ENCODE results near the gene NUP133. TPM values are rescaled to one million over a fixed set of nuclear protein-coding genes. Genes with fewer than 3 reads are reported as not detected.

NUP133 gene
- total and polyA plus RNA-seq, 10 of the 15 experiments (the other 5 are each of a cell fraction or from before 2014, with no cell fraction given), result 10.9 to 45.4 (median 29.2) TPM

DNA sequence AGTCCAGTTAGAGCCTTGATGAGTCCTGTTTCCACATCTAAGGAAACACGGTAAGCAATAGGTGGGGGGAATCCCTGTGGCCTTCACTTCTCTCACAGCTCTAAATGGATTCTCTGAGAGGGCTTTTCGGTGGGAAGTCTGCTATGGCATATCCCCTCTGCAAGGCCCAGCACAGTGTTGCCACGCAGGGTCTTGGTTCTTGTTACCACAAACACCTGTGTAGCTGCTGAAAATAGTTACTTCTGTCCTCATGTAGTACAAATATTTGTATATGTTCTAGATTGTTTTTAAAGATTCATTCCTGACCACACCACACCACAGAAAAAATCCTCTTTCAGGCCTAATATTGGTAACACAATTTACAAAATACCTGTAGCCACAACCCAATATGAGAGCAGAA, 79.9 kb downstream of the NUP133 start:
- Histone ChIP-seq H3K4me1 (ENCODE audit: control insufficient read depth, insufficient read depth, low read length) (no peaks in the 10 kb centered on the region), H3K27ac (ENCODE audit: control insufficient read depth, insufficient read depth) (no peak overlapping the region), H3K27me3 (replicated peaks in 1 of 2; ENCODE audit: control insufficient read depth in 2 of 2, insufficient read depth in 2 of 2, low read length in 1 of 2) (peaks cover 3 to 14% of the 10 kb centered on the region in 2 experiments), H3K9ac (ENCODE audit: control insufficient read depth, insufficient read depth, low read length) (no peak overlapping the region), H3K79me2 (ENCODE audit: control insufficient read depth, insufficient read depth, low read length) (no peaks in the 10 kb centered on the region), H3K36me3 (ENCODE audit: control insufficient read depth in 2 of 2, insufficient read depth in 2 of 2, low read length in 1 of 2) (no peaks in the 10 kb centered on the region), H3K9me3 (replicated peaks; ENCODE audit: control insufficient read depth, insufficient read depth, low read length) (peaks cover 8% of the 10 kb centered on the region; the same call in 1 of the 3 replicates), H3K4me2 (ENCODE audit: control insufficient read depth, insufficient read depth) (no peak overlapping the region), H2AFZ (ENCODE audit: control insufficient read depth, low read depth, low read length) (no peak overlapping the region), H4K20me1 (ENCODE audit: control insufficient read depth, insufficient read depth) (no peaks in the 10 kb centered on the region), H3K4me3 (no peak overlapping the region)
- ChIA-PET POLR2A (no interaction called here), SMC1A (ENCODE audit: uncharacterized antibody, unreplicated experiment) (no interaction called here), RAD21 (ENCODE audit: unreplicated experiment) (no interaction called here), CTCF (no interaction called here)
- no peak for DNase-seq (ENCODE audit: low read depth, low spot score)
- no peak for TF ChIP-seq NFXL1 (IDR thresholded peaks at IDR 0.05; ENCODE audit: borderline replicate concordance)
- in situ Hi-C loops (cut with MboI), result no loop called here
- ATAC-seq, result no peak
- FAIRE-seq, result no peak
- intact Hi-C loops (cut with micrococcal nuclease; ENCODE audit: unreplicated experiment), result no loop called here
- no TSS peak for BruUV-seq (replicated peaks)
- WGBS (ENCODE audit: insufficient coverage, insufficient replicate concordance, low lambda C conversion rate, missing lambda C conversion rate), result 65% methylated on average over 3 of the region's 3 CpGs

DNA sequence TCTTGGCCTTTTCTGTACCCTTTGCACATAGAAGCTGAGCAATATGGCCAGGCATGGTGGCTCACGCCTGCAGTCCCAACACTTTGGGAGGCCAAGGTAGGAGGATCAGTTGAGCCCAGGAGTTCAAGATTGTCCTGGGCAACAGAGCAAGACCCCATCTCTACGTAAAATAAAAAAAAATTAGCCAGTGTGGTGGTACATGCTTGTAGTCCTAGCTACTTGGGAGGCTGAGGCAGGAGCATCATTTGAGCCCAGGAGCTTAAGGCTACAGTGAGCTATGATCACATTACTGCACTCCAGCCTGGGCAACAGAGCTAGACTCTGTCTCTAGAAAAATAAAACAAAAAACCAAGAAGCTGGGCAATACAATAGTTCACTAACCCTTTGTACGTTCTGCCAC, 80.6 kb downstream of the NUP133 start:
- Histone ChIP-seq H3K9me3 (replicated peaks; ENCODE audit: control insufficient read depth, insufficient read depth, low read length) (peaks cover 6% of the 10 kb centered on the region; the same call in 1 of the 3 replicates), H3K4me3 (no peak overlapping the region), H3K36me3 (ENCODE audit: control insufficient read depth in 2 of 2, insufficient read depth in 2 of 2, low read length in 1 of 2) (no peaks in the 10 kb centered on the region), H3K79me2 (ENCODE audit: control insufficient read depth, insufficient read depth, low read length) (no peaks in the 10 kb centered on the region), H3K27ac (ENCODE audit: control insufficient read depth, insufficient read depth) (no peak overlapping the region), H3K4me2 (ENCODE audit: control insufficient read depth, insufficient read depth) (no peak overlapping the region), H2AFZ (ENCODE audit: control insufficient read depth, low read depth, low read length) (no peak overlapping the region), H3K27me3 (replicated peaks in 1 of 2; ENCODE audit: control insufficient read depth in 2 of 2, insufficient read depth in 2 of 2, low read length in 1 of 2) (peaks cover 3 to 13% of the 10 kb centered on the region in 2 experiments), H3K9ac (ENCODE audit: control insufficient read depth, insufficient read depth, low read length) (no peak overlapping the region), H3K4me1 (ENCODE audit: control insufficient read depth, insufficient read depth, low read length) (no peaks in the 10 kb centered on the region), H4K20me1 (ENCODE audit: control insufficient read depth, insufficient read depth) (no peaks in the 10 kb centered on the region)
- in situ Hi-C loops (cut with MboI) (no loop called here), intact Hi-C loops (cut with micrococcal nuclease; ENCODE audit: unreplicated experiment) (no loop called here)
- DNase-seq (ENCODE audit: low read depth, low spot score) (no peak), ATAC-seq (no peak), FAIRE-seq (no peak)
- ChIA-PET RAD21 (ENCODE audit: unreplicated experiment) (interaction anchor here (0.6 kb wide), 1 partner anchor 16 kb away, joined by 5 read pairs; no protein-coding TSS in a partner anchor), CTCF (no interaction called here), SMC1A (ENCODE audit: uncharacterized antibody, unreplicated experiment) (no interaction called here), POLR2A (no interaction called here)
- BruUV-seq (replicated peaks), result no TSS peak
- 16% methylated on average over 3 of the region's 3 CpGs for WGBS (ENCODE audit: insufficient coverage, insufficient replicate concordance, low lambda C conversion rate, missing lambda C conversion rate)
- TF ChIP-seq, protein P1, sequence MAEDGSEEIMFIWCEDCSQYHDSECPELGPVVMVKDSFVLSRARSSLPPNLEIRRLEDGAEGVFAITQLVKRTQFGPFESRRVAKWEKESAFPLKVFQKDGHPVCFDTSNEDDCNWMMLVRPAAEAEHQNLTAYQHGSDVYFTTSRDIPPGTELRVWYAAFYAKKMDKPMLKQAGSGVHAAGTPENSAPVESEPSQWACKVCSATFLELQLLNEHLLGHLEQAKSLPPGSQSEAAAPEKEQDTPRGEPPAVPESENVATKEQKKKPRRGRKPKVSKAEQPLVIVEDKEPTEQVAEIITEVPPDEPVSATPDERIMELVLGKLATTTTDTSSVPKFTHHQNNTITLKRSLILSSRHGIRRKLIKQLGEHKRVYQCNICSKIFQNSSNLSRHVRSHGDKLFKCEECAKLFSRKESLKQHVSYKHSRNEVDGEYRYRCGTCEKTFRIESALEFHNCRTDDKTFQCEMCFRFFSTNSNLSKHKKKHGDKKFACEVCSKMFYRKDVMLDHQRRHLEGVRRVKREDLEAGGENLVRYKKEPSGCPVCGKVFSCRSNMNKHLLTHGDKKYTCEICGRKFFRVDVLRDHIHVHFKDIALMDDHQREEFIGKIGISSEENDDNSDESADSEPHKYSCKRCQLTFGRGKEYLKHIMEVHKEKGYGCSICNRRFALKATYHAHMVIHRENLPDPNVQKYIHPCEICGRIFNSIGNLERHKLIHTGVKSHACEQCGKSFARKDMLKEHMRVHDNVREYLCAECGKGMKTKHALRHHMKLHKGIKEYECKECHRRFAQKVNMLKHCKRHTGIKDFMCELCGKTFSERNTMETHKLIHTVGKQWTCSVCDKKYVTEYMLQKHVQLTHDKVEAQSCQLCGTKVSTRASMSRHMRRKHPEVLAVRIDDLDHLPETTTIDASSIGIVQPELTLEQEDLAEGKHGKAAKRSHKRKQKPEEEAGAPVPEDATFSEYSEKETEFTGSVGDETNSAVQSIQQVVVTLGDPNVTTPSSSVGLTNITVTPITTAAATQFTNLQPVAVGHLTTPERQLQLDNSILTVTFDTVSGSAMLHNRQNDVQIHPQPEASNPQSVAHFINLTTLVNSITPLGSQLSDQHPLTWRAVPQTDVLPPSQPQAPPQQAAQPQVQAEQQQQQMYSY (CRISPR knock-in tag; IDR thresholded peaks at IDR 0.05), result no peak
- TF ChIP-seq STAT3 (IDR thresholded peaks at IDR 0.05; ENCODE audit: low read depth, low read length) (no peak), ETV6 (conservative IDR thresholded peaks at IDR 0.05 in 1 of 2, IDR thresholded peaks at IDR 0.05 in 1 of 2; ENCODE audit: borderline replicate concordance in 1 of 2, low read depth in 1 of 2) (no peak), ZNF274 (IDR thresholded peaks at IDR 0.05; ENCODE audit: insufficient read depth, insufficient read length) (no peak), RAD21 (IDR thresholded peaks at IDR 0.05; ENCODE audit: insufficient read depth, low read depth, low read length) (no peak), SMAD5 (IDR thresholded peaks at IDR 0.05; ENCODE audit: low read depth) (no peak), BRCA1 (IDR thresholded peaks at IDR 0.05; ENCODE audit: low read depth, low read length) (no peak), RCOR1 (conservative IDR thresholded peaks at IDR 0.05; ENCODE audit: low read depth, low read length) (no peak), SMC3 (IDR thresholded peaks at IDR 0.05; ENCODE audit: borderline replicate concordance, low read length) (no peak)
- TF ChIP-seq, protein P2, sequence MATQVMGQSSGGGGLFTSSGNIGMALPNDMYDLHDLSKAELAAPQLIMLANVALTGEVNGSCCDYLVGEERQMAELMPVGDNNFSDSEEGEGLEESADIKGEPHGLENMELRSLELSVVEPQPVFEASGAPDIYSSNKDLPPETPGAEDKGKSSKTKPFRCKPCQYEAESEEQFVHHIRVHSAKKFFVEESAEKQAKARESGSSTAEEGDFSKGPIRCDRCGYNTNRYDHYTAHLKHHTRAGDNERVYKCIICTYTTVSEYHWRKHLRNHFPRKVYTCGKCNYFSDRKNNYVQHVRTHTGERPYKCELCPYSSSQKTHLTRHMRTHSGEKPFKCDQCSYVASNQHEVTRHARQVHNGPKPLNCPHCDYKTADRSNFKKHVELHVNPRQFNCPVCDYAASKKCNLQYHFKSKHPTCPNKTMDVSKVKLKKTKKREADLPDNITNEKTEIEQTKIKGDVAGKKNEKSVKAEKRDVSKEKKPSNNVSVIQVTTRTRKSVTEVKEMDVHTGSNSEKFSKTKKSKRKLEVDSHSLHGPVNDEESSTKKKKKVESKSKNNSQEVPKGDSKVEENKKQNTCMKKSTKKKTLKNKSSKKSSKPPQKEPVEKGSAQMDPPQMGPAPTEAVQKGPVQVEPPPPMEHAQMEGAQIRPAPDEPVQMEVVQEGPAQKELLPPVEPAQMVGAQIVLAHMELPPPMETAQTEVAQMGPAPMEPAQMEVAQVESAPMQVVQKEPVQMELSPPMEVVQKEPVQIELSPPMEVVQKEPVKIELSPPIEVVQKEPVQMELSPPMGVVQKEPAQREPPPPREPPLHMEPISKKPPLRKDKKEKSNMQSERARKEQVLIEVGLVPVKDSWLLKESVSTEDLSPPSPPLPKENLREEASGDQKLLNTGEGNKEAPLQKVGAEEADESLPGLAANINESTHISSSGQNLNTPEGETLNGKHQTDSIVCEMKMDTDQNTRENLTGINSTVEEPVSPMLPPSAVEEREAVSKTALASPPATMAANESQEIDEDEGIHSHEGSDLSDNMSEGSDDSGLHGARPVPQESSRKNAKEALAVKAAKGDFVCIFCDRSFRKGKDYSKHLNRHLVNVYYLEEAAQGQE (IDR thresholded peaks at IDR 0.05; ENCODE audit: low read depth, low read length), result no peak
